Measurements from ENCODE around the gene PCDHB10.
"Not testable (repeated sequence)": the region's sequence is repeated elsewhere in the genome, so short reads cannot be mapped to it uniquely, and the experiment has no call there.

The PCDHB10 gene

GRCh38 chr5:141188682-141189081, 3.5 kb upstream of the PCDHB10 start:
- DNase-seq: not testable (repeated sequence)

- not testable (repeated sequence) for DNase-seq
These were observed 3.0 kb upstream of the PCDHB10 start for GRCh38 chr5:141189131-141189530.

GRCh38 chr5:141194332-141194731, 2.2 kb downstream of the PCDHB10 start:
- not testable (repeated sequence) for DNase-seq

- no peak for DNase-seq
These were observed 4.2 kb downstream of the PCDHB10 start for GRCh38 chr5:141196363-141196762.

DNA sequence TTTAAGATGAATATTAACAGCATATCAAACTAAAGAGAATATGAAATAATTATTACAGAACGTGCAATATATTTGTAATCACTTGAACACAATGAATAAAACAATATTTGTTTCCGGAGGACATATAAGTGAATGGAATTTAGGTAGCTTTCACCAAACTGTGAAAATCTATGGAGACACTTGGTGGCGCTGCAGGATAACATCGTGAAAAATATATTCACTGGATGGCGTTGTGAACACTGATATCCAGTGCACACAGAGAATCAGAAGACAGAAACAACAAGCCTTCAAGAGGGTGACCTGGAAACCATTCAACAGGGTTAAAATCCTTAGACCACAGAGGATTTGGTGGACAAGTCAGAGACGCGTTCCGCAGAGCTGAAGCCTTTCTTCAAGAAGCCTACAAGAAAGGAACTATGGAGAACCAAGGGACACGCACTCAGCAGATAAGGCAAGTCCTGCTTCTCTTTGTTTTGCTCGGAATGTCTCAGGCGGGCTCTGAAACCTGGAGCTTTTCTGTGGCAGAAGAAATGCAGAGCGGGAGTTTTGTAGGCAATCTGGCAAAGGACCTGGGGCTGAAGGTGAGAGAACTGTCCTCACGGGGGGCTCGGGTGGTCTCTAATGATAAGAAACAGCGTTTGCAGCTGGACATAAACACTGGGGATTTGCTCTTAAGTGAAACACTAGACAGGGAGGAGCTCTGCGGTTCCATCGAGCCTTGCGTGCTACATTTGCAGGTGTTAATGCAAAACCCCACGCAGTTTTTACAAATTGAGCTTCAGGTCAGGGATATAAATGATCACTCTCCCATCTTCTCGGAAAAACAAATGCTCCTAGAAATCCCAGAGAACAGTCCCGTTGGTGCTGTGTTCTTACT, 7.4 kb downstream of the PCDHB10 start, which contains the start of gene PCDHB11:
PCDHB11 (plus strand) TSS at position 269 of the 877 bp plus-strand sequence; CDS start at position 417, 148 bp downstream.
- DNase-seq: peak in 1 of 2 experiments; percentile 28

DNA sequence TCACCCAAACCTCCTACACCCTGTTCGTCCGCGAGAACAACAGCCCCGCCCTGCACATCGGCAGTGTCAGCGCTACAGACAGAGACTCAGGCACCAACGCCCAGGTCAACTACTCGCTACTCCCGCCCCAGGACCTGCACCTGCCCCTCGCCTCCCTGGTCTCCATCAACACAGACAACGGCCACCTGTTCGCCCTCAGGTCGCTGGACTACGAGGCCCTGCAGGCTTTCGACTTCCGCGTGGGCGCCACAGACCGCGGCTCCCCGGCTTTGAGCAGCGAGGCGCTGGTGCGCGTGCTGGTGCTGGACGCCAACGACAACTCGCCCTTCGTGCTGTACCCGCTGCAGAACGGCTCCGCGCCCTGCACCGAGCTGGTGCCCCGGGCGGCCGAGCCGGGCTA, 9.0 kb downstream of the PCDHB10 start:
- DNase-seq: not testable (repeated sequence)

DNA sequence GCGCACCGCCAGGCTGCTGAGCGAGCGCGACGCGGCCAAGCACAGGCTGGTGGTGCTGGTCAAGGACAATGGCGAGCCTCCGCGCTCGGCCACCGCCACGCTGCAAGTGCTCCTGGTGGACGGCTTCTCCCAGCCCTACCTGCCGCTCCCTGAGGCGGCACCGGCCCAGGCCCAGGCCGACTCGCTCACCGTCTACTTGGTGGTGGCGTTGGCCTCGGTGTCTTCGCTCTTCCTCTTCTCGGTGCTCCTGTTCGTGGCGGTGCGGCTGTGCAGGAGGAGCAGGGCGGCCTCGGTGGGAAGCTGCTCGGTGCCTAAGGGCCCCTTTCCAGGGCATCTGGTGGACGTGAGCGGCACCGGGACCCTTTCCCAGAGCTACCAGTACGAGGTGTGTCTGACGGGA, 9.5 kb downstream of the PCDHB10 start:
- not testable (repeated sequence) for DNase-seq

- DNase-seq: no peak
These were observed 16.3 kb downstream of the PCDHB10 start, which contains the start of gene PCDHB12 for GRCh38 chr5:141208478-141208877. Gene PCDHB12 (plus strand): TSS chr5:141208719. CDS start chr5:141208908, 189 bp downstream.

GRCh38 chr5:141210281-141210680, 18.1 kb downstream of the PCDHB10 start:
- not testable (repeated sequence) for DNase-seq

- DNase-seq: not testable (repeated sequence)
These were observed 18.7 kb downstream of the PCDHB10 start for GRCh38 chr5:141210849-141211248.

GRCh38 chr5:141213656-141214339, 21.6 kb downstream of the PCDHB10 start, which contains the start of gene PCDHB13:
Gene PCDHB13 (plus strand): TSS chr5:141213919. CDS start chr5:141214124, 205 bp downstream.
- not testable (repeated sequence) for DNase-seq

DNA sequence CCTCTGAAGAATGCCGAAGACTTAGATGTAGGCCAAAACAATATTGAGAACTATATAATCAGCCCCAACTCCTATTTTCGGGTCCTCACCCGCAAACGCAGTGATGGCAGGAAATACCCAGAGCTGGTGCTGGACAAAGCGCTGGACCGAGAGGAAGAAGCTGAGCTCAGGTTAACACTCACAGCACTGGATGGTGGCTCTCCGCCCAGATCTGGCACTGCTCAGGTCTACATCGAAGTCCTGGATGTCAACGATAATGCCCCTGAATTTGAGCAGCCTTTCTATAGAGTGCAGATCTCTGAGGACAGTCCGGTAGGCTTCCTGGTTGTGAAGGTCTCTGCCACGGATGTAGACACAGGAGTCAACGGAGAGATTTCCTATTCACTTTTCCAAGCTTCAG, 22.4 kb downstream of the PCDHB10 start:
- DNase-seq: not testable (repeated sequence)

GRCh38 chr5:141215504-141215903, 23.4 kb downstream of the PCDHB10 start:
- not testable (repeated sequence) for DNase-seq

DNA sequence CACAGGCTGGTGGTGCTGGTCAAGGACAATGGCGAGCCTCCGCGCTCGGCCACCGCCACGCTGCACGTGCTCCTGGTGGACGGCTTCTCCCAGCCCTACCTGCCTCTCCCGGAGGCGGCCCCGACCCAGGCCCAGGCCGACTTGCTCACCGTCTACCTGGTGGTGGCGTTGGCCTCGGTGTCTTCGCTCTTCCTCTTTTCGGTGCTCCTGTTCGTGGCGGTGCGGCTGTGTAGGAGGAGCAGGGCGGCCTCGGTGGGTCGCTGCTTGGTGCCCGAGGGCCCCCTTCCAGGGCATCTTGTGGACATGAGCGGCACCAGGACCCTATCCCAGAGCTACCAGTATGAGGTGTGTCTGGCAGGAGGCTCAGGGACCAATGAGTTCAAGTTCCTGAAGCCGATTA, 23.9 kb downstream of the PCDHB10 start:
- DNase-seq: not testable (repeated sequence)

DNA sequence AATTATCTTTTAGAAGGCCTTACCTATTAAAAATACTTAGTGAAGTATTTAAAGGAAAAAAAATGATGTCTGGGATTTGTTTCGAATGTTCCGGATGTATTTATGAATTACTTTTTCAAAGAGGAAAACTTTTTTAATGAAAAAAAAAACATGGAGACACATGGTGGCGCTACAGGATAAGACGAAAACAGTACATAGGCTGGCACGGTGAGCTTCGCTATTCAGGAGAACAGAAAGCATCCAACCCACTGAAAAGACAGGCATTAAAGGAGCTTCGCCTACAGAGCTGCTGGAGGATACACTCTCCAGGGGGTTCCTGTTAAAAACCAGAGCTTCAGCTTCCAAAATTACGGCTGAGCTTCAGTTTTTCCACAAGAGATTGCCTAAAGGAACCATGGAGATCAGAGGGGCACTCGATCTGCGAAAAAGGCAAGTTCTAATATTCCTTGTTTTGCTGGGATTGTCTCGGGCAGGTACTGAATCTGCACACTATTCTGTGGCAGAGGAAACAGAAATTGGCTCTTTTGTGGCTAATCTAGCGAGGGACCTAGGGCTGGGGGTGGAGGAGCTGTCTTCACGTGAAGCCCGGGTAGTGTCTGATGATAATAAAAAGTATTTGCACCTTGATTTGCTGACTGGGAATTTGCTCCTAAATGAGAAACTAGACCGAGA, 31.1 kb downstream of the PCDHB10 start, which contains the start of gene PCDHB14:
PCDHB14 (plus strand) TSS at position 232 of the 672 bp plus-strand sequence; CDS start at position 395, 163 bp downstream.
- DNase-seq: peak; percentile 3

GRCh38 chr5:141224844-141225243, 32.7 kb downstream of the PCDHB10 start:
- not testable (repeated sequence) for DNase-seq

DNA sequence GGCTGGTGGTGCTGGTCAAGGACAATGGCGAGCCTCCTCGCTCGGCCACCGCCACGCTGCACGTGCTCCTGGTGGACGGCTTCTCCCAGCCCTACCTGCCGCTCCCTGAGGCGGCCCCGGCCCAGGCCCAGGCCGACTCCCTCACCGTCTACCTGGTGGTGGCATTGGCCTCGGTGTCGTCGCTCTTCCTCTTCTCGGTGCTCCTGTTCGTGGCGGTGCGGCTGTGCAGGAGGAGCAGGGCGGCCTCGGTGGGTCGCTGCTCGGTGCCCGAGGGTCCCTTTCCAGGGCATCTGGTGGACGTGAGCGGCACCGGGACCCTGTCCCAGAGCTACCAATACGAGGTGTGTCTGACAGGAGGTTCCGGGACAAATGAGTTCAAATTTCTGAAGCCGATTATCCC, 33.3 kb downstream of the PCDHB10 start:
- not testable (repeated sequence) for DNase-seq

DNA sequence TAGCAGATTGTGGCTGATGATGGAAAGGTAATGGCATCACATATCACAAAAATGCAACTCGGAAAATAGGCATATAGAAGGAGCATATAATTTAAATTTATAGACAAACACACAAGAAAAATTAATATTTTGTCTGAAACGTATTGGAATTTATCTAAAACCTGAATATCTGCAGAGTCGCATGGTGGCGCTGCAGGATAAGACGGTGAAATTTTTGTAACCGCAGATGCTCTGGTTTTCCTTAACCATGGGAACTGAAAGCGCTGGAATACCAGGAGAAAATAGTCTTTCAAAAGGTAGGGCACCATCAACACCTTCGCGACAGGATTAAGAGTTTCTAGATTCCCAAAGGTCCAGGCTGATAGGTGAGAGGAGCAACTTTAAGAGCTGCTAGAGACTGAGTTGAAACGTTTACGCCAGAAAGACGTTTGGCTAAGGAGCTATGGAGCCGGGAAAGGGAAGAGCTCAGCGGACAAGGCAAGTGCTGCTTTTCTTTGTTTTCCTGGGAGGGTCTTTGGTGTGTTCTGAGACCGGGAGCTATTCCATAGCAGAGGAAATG, 42.0 kb downstream of the PCDHB10 start:
- no peak for DNase-seq

- DNase-seq: not testable (repeated sequence)
These were observed 43.8 kb downstream of the PCDHB10 start for GRCh38 chr5:141235922-141236321.

GRCh38 chr5:141236516-141237313, 44.6 kb downstream of the PCDHB10 start:
- no peak for DNase-seq

- DNase-seq: no peak
These were observed 49.3 kb downstream of the PCDHB10 start for GRCh38 chr5:141241496-141241895.

Data from AML-193 (cell line).